Activated gamma-delta T cell (primary cell): ENCODE measurements around the gene WAC.

Source experiments
- DNase-seq: peaks from one replicate; lab custom pipeline; 2025; lab: John Stamatoyannopoulos, UW

WAC gene

GRCh38 chr10:28530751-28531150, 2.2 kb upstream of the WAC start:
- no peak for DNase-seq

- no peak for DNase-seq
Measured at GRCh38 chr10:28533186-28533564, 257 bp downstream of the WAC start.

- peak; percentile 53 for DNase-seq
Measured at GRCh38 chr10:28533571-28534304, 820 bp downstream of the WAC start.

GRCh38 chr10:28535846-28536245, 2.9 kb downstream of the WAC start:
- no peak for DNase-seq

- no peak for DNase-seq
Measured at GRCh38 chr10:28538595-28538994, 5.7 kb downstream of the WAC start.

- no peak for DNase-seq
Measured at GRCh38 chr10:28540145-28540544, 7.2 kb downstream of the WAC start.

- DNase-seq = no peak
Measured at GRCh38 chr10:28541717-28542365, 8.9 kb downstream of the WAC start.

- DNase-seq = no peak
Measured at GRCh38 chr10:28542728-28543127, 9.8 kb downstream of the WAC start.

GRCh38 chr10:28544058-28544457, 11.1 kb downstream of the WAC start:
- DNase-seq = no peak

- DNase-seq = no peak
Measured at GRCh38 chr10:28545967-28546644, 13.2 kb downstream of the WAC start.

- no peak for DNase-seq
Measured at GRCh38 chr10:28548781-28549498, 16.0 kb downstream of the WAC start.

- DNase-seq = no peak
Measured at GRCh38 chr10:28551086-28551485, 18.2 kb downstream of the WAC start.

- no peak for DNase-seq
Measured at GRCh38 chr10:28552775-28553174, 19.9 kb downstream of the WAC start.

- DNase-seq = no peak
Measured at GRCh38 chr10:28554009-28554408, 21.1 kb downstream of the WAC start.

GRCh38 chr10:28554952-28555351, 22.0 kb downstream of the WAC start:
- no peak for DNase-seq

- no peak for DNase-seq
Measured at GRCh38 chr10:28555358-28555757, 22.4 kb downstream of the WAC start.

- no peak for DNase-seq
Measured at GRCh38 chr10:28556142-28556541, 23.2 kb downstream of the WAC start.

GRCh38 chr10:28558186-28558585, 25.3 kb downstream of the WAC start:
- DNase-seq = no peak

- no peak for DNase-seq
Measured at GRCh38 chr10:28558923-28559508, 26.1 kb downstream of the WAC start.

- DNase-seq = no peak
Measured at GRCh38 chr10:28559618-28560017, 26.7 kb downstream of the WAC start.

- no peak for DNase-seq
Measured at GRCh38 chr10:28560617-28561016, 27.7 kb downstream of the WAC start.

GRCh38 chr10:28561531-28561930, 28.6 kb downstream of the WAC start:
- DNase-seq = no peak
